ENCODE measurements around the gene PAIP1. TPM values are rescaled to one million over a fixed set of nuclear protein-coding genes. Genes with fewer than 3 reads are reported as not detected.

The PAIP1 gene
- total RNA-seq (131 and 140 TPM in 2 replicates), polyA plus RNA-seq (123 and 128 TPM in 2 replicates)

GRCh38 chr5:43556857-43557542 lies at the start of gene PAIP1:
Gene PAIP1, minus strand, starts transcription at chr5:43557077. Its CDS starts 231 bp downstream, at chr5:43556846.
- H3K36me3 ChIP-seq (replicated peaks; ENCODE audit: insufficient read depth, low read depth), result no peaks in the 10 kb centered on the region
- no peaks in the 10 kb centered on the region for H3K9me2 ChIP-seq (replicated peaks; ENCODE audit: insufficient read depth)
- under 1% methylated on average over 61 of the region's 79 CpGs for WGBS (ENCODE audit: low lambda C conversion rate, missing lambda C conversion rate)
- H3K27ac ChIP-seq, result peak within 1 kb of the TSS; percentile 100
- no peaks in the 10 kb centered on the region for H3K27me3 ChIP-seq
- H3K4me1 ChIP-seq (ENCODE audit: insufficient read depth), result peaks cover 15% of the 10 kb centered on the region
- TF ChIP-seq, protein P1, sequence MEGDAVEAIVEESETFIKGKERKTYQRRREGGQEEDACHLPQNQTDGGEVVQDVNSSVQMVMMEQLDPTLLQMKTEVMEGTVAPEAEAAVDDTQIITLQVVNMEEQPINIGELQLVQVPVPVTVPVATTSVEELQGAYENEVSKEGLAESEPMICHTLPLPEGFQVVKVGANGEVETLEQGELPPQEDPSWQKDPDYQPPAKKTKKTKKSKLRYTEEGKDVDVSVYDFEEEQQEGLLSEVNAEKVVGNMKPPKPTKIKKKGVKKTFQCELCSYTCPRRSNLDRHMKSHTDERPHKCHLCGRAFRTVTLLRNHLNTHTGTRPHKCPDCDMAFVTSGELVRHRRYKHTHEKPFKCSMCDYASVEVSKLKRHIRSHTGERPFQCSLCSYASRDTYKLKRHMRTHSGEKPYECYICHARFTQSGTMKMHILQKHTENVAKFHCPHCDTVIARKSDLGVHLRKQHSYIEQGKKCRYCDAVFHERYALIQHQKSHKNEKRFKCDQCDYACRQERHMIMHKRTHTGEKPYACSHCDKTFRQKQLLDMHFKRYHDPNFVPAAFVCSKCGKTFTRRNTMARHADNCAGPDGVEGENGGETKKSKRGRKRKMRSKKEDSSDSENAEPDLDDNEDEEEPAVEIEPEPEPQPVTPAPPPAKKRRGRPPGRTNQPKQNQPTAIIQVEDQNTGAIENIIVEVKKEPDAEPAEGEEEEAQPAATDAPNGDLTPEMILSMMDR (IDR thresholded peaks at IDR 0.05; ENCODE audit: poor library complexity), result peak; percentile 64
- TF ChIP-seq EZH2 (IDR thresholded peaks at IDR 0.05; ENCODE audit: borderline replicate concordance), result no peak
- H3K79me2 ChIP-seq, result peaks cover 41% of the 10 kb centered on the region
- DNase-seq (ENCODE audit: low spot score), result peak; percentile 93
- no peaks in the 10 kb centered on the region for H3K9me3 ChIP-seq (ENCODE audit: low read depth)
- H4K20me1 ChIP-seq (ENCODE audit: insufficient read depth, poor library complexity, severe bottlenecking), result peaks cover 35% of the 10 kb centered on the region
- H2AFZ ChIP-seq, result peak within 1 kb of the TSS; percentile 99
- peak within 1 kb of the TSS; percentile 96 for H3K4me2 ChIP-seq
- peak within 1 kb of the TSS; percentile 85 for H3K4me3 ChIP-seq

- Histone ChIP-seq H3K4me3 (no peak overlapping the region), H3K4me2 (no peak overlapping the region), H3K36me3 (replicated peaks; ENCODE audit: insufficient read depth, low read depth) (no peaks in the 10 kb centered on the region), H3K27ac (no peak overlapping the region), H3K9me3 (ENCODE audit: low read depth) (no peaks in the 10 kb centered on the region), H3K9me2 (replicated peaks; ENCODE audit: insufficient read depth) (no peaks in the 10 kb centered on the region), H3K4me1 (ENCODE audit: insufficient read depth) (peaks cover 7% of the 10 kb centered on the region), H3K27me3 (no peaks in the 10 kb centered on the region), H2AFZ (no peak overlapping the region), H3K79me2 (peaks cover 53% of the 10 kb centered on the region), H4K20me1 (ENCODE audit: insufficient read depth, poor library complexity, severe bottlenecking) (no peaks in the 10 kb centered on the region)
- no peak for DNase-seq (ENCODE audit: low spot score)
- TF ChIP-seq, protein P1 (IDR thresholded peaks at IDR 0.05; ENCODE audit: poor library complexity), result no peak
- TF ChIP-seq EZH2phosphoT487 (IDR thresholded peaks at IDR 0.05; ENCODE audit: low read depth, severe bottlenecking, unreplicated experiment), result no peak
- no peak for TF ChIP-seq EZH2 (IDR thresholded peaks at IDR 0.05; ENCODE audit: borderline replicate concordance)
- WGBS (ENCODE audit: low lambda C conversion rate, missing lambda C conversion rate), result 94% methylated on average over 3 of the region's 3 CpGs
Measured at GRCh38 chr5:43606351-43606750, 49.5 kb upstream of the PAIP1 start.

DNA sequence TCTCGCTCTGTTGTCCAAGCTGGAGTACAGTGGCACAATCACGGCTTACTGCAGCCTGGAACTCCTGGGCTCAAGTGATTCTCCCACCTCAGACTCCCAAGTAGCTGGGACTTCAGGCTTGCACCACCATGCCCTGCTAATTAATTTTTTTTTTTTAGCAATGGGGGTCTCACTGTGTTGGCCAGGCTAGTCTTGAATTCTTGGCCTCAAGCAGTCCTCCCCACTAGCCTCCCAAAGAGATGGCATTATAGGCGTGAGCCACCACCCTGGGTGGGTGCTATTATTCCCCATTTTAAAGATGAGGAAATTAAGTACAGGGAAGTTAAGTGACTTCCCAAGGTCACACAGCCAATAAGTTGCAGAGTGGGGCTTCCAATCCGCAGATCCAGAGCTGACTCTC lies 47.8 kb upstream of the PAIP1 start:
- Histone ChIP-seq H3K79me2 (peaks cover 65% of the 10 kb centered on the region), H3K4me1 (ENCODE audit: insufficient read depth) (peaks cover 10% of the 10 kb centered on the region), H3K9me2 (replicated peaks; ENCODE audit: insufficient read depth) (no peaks in the 10 kb centered on the region), H4K20me1 (ENCODE audit: insufficient read depth, poor library complexity, severe bottlenecking) (no peaks in the 10 kb centered on the region), H2AFZ (no peak overlapping the region), H3K9me3 (ENCODE audit: low read depth) (no peaks in the 10 kb centered on the region), H3K4me2 (peak overlapping the region; percentile 82), H3K27me3 (no peaks in the 10 kb centered on the region), H3K36me3 (replicated peaks; ENCODE audit: insufficient read depth, low read depth) (no peaks in the 10 kb centered on the region), H3K4me3 (no peak overlapping the region), H3K27ac (no peak overlapping the region)
- WGBS (ENCODE audit: low lambda C conversion rate, missing lambda C conversion rate), result 97% methylated on average over 4 of the region's 4 CpGs
- TF ChIP-seq EZH2 (IDR thresholded peaks at IDR 0.05; ENCODE audit: borderline replicate concordance) (no peak), EZH2phosphoT487 (IDR thresholded peaks at IDR 0.05; ENCODE audit: low read depth, severe bottlenecking, unreplicated experiment) (no peak)
- TF ChIP-seq, protein P1 (IDR thresholded peaks at IDR 0.05; ENCODE audit: poor library complexity), result no peak
- DNase-seq (ENCODE audit: low spot score), result no peak
